Measurements from ENCODE around the gene TIMP2. TPM values are rescaled to one million over a fixed set of nuclear protein-coding genes. Genes with fewer than 3 reads are reported as not detected.

The TIMP2 gene
- total and polyA plus RNA-seq, 2 of the 8 experiments (the other 6 are each of a cell fraction or from before 2014, with no cell fraction given) = 18.2 to 43.3 TPM

GRCh38 chr17:78875363-78876093 is 49.7 kb downstream of the TIMP2 start:
- Histone ChIP-seq H3K23me2 (ENCODE audit: low read depth, low read length) (no peaks in the 10 kb centered on the region), H2BK20ac (ENCODE audit: low read length) (no peak overlapping the region), H3K79me1 (ENCODE audit: low read depth, low read length) (no peaks in the 10 kb centered on the region; the same call in 1 of the 2 replicates), H3K4ac (replicated peaks; ENCODE audit: insufficient read length, low read depth, low read length) (no peak overlapping the region), H3K56ac (replicated peaks; ENCODE audit: insufficient read length, low read depth, low read length) (no peak overlapping the region), H4K8ac (ENCODE audit: extremely low read depth, insufficient read depth, low read length) (no peak overlapping the region), H3K27ac (ENCODE audit: low read depth, low read length) (no peak overlapping the region), H3K18ac (ENCODE audit: extremely low read depth, low read length) (no peak overlapping the region), H2AFZ (ENCODE audit: low read length) (no peak overlapping the region), H4K20me1 (replicated peaks in 1 of 2; ENCODE audit: control insufficient read depth in 1 of 2, insufficient read depth in 2 of 2, low read length in 2 of 2) (peaks cover 2 to 6% of the 10 kb centered on the region in 2 experiments), H3K4me2 (ENCODE audit: insufficient read depth in 1 of 2, low read depth in 2 of 2, low read length in 2 of 2) (no peak overlapping the region), H3K36me3 (ENCODE audit: control insufficient read depth in 2 of 4, insufficient read depth in 4 of 4, low read length in 3 of 4) (peaks cover 0 to 12% (median 6%) of the 10 kb centered on the region in 4 experiments; a peak in 3 of 8 replicates), H2AK5ac (ENCODE audit: low read depth, low read length) (no peak overlapping the region), H2BK5ac (ENCODE audit: low read depth, low read length) (no peak overlapping the region), H2BK120ac (replicated peaks; ENCODE audit: low read depth, low read length) (no peak overlapping the region), H3K9ac (replicated peaks in 1 of 4; ENCODE audit: extremely low read depth in 1 of 4, low read depth in 3 of 4, low read length in 3 of 4) (no peak overlapping the region), H4K5ac (ENCODE audit: insufficient read length, low read depth, low read length) (no peak overlapping the region), H2BK15ac (ENCODE audit: low read length) (no peak overlapping the region), H4K91ac (replicated peaks; ENCODE audit: insufficient read length, low read length) (no peak overlapping the region), H3K79me2 (ENCODE audit: control insufficient read depth in 1 of 2, insufficient read depth in 2 of 2, low read length in 2 of 2) (no peaks in the 10 kb centered on the region), H3K27me3 (replicated peaks in 1 of 4; ENCODE audit: control insufficient read depth in 3 of 4, extremely low read depth in 1 of 4, insufficient read depth in 3 of 4, low read length in 3 of 4) (no peaks in the 10 kb centered on the region), H3K9me3 (ENCODE audit: insufficient read depth in 2 of 2, low read depth in 1 of 2, low read length in 1 of 2) (no peaks in the 10 kb centered on the region), H3K23ac (ENCODE audit: insufficient read length) (no peak overlapping the region), H3K4me3 (ENCODE audit: extremely low read depth in 1 of 4, insufficient read depth in 2 of 4, low read depth in 3 of 4, low read length in 4 of 4) (no peak overlapping the region), H2BK12ac (ENCODE audit: low read depth, low read length) (no peak overlapping the region), H3K4me1 (replicated peaks in 1 of 4; ENCODE audit: control insufficient read depth in 3 of 4, insufficient read depth in 4 of 4, low read length in 3 of 4) (peaks cover 0 to 12% (median 2%) of the 10 kb centered on the region in 4 experiments; a peak in 3 of 7 replicates), H3K14ac (ENCODE audit: insufficient read length) (no peak overlapping the region)
- CTCF ChIA-PET (ENCODE audit: partially characterized antibody) = interaction anchor here (0.6 to 6.3 kb wide), 6 partner anchors 9 to 96 kb away, joined by 3 to 30 read pairs (median 4); no protein-coding TSS in a partner anchor
- POLR2A ChIA-PET (ENCODE audit: partially characterized antibody) = no interaction called here
- 82% methylated on average over 9 of the region's 9 CpGs; no CpG with 5 or more reads in 1 of the 2 experiments for WGBS, 2 experiments (ENCODE audit: extremely low coverage in 1 of 2, insufficient coverage in 1 of 2, insufficient read length in 1 of 2, insufficient replicate concordance in 2 of 2, low coverage in 1 of 2, low lambda C conversion rate in 2 of 2, missing lambda C conversion rate in 1 of 2)
- no peak for DNase-seq (ENCODE audit: low read depth in 1 of 2, low spot score in 2 of 2)
- no peak for TF ChIP-seq ZNF274 (IDR thresholded peaks at IDR 0.05; ENCODE audit: borderline replicate concordance, extremely low read depth, low read length)
- no peak for TF ChIP-seq CTBP2 (IDR thresholded peaks at IDR 0.05; ENCODE audit: borderline replicate concordance, insufficient read depth, insufficient read length, low read length)
- FAIRE-seq = no peak

All from H1 (cell line).